HUES6 (cell line): ENCODE results near the gene CD4.

Experiments
- H3K27ac ChIP-seq: 2 replicates; pipeline ENCODE4 v1.7.0; 2013; ENCODE audit warnings: low read depth, mild to moderate bottlenecking, low read length, inconsistent platforms
- H3K27me3 ChIP-seq: 2 replicates; pipeline ENCODE4 v1.6.1; 2013; ENCODE audit warnings: low read length; ENCODE audit not compliant: control insufficient read depth, insufficient read depth
- H3K36me3 ChIP-seq: 2 replicates; pipeline ENCODE4 v1.6.1; 2013; ENCODE audit warnings: low read length; ENCODE audit not compliant: control insufficient read depth, insufficient read depth
- H3K4me1 ChIP-seq: 2 replicates; pipeline ENCODE4 v1.6.1; 2013; ENCODE audit warnings: low read length; ENCODE audit not compliant: control insufficient read depth, insufficient read depth
- H3K4me3 ChIP-seq: 2 replicates; pipeline ENCODE4 v1.5.1; 2013; ENCODE audit warnings: low read depth, low read length
- H3K9ac ChIP-seq: one replicate; pipeline ENCODE4 v1.6.1; 2013; ENCODE audit warnings: mild to moderate bottlenecking, low read length
- H3K9me3 ChIP-seq: 2 replicates; pipeline ENCODE4 v1.6.1; 2013; ENCODE audit warnings: low read depth, low read length; ENCODE audit not compliant: control insufficient read depth, insufficient read depth

CD4 gene

DNA sequence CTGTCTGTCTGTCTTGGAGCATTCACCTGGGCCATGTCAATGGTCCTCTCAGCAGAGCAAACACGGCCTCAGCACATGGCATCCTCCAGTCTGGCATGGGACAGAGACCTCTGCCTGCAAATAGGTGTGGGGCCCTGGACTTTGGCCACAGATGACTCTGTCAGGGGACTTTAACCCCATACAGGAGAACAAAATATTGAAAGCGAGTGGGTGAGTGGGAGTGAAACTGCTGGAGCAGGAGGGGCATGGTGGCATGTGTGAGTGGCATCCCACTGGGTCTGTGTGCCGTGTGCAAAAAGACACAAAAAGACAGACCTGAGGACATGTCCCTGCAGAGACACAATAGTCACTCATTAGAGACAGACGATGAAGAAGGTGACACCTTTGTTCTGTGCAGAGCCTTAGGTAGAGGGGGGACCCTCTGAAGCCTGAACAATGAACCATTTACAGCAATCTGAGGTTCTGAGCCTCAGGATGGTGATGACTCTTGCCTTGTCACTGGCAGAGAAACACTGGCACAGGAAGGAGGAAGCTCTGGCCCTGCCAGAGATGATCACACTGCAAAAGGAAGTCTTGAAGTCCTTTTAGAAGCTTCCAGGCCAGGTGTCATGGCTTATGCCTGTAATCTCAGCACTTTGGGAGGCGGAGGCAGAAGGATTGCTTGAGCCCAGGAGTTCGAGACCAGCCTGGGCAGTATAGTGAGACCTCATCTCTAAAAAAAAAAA is 9.5 kb upstream of the CD4 start:
- H3K27me3 ChIP-seq, result peaks cover 29% of the 10 kb centered on the region
- peaks cover 6% of the 10 kb centered on the region for H3K36me3 ChIP-seq
- no peak overlapping the region for H3K27ac ChIP-seq
- H3K9me3 ChIP-seq, result no peaks in the 10 kb centered on the region
- H3K4me1 ChIP-seq, result peaks cover 9% of the 10 kb centered on the region
- H3K4me3 ChIP-seq, result no peak overlapping the region
- H3K9ac ChIP-seq, result no peak overlapping the region

DNA sequence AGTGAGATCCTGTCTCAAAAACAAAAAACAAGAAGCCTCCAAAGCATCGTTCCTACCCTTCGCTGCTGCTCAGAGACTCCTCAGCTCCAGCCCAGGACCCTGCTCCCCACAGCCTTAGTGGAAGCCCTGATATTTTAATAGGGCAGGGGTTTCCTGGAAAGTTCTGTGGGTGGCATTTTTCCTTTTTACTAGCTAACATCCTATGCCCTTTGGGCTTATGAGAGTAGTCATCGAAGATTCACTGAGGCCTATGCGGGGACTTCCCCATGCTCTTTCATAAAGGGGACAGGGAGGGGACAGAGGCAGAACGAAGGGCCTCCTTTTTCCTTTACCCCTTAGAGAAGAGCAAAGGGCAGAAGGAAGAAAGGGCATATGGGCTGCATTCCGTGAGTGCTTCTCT is 8.8 kb upstream of the CD4 start:
- H3K9ac ChIP-seq, result no peak overlapping the region
- peaks cover 9% of the 10 kb centered on the region for H3K4me1 ChIP-seq
- no peaks in the 10 kb centered on the region for H3K36me3 ChIP-seq
- peaks cover 23% of the 10 kb centered on the region for H3K27me3 ChIP-seq
- H3K27ac ChIP-seq, result no peak overlapping the region
- no peaks in the 10 kb centered on the region for H3K9me3 ChIP-seq
- no peak overlapping the region for H3K4me3 ChIP-seq

DNA sequence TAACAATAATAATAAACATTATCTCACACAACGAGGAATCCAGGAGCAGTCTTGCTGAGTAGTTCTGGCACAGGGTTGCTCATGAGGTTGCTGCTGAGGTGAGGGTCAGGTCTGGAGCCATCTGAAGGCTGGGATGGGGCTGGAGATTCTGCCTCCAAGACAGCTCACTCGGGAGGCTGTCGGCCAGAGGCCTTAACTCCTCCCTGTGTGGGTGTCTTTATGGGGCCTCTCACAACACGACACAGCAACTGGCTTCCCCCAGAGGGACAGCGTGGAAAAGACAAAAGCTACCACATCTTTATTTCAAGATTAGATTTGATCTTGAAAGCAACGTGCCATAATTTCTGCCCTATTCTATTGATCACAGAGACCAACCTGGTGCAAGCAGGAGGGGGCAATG is 7.2 kb upstream of the CD4 start:
- H3K9me3 ChIP-seq, result no peaks in the 10 kb centered on the region
- H3K4me1 ChIP-seq, result peaks cover 18% of the 10 kb centered on the region
- H3K4me3 ChIP-seq, result no peak overlapping the region
- peaks cover 14% of the 10 kb centered on the region for H3K27me3 ChIP-seq
- no peaks in the 10 kb centered on the region for H3K36me3 ChIP-seq
- no peak overlapping the region for H3K27ac ChIP-seq
- H3K9ac ChIP-seq, result no peak overlapping the region

DNA sequence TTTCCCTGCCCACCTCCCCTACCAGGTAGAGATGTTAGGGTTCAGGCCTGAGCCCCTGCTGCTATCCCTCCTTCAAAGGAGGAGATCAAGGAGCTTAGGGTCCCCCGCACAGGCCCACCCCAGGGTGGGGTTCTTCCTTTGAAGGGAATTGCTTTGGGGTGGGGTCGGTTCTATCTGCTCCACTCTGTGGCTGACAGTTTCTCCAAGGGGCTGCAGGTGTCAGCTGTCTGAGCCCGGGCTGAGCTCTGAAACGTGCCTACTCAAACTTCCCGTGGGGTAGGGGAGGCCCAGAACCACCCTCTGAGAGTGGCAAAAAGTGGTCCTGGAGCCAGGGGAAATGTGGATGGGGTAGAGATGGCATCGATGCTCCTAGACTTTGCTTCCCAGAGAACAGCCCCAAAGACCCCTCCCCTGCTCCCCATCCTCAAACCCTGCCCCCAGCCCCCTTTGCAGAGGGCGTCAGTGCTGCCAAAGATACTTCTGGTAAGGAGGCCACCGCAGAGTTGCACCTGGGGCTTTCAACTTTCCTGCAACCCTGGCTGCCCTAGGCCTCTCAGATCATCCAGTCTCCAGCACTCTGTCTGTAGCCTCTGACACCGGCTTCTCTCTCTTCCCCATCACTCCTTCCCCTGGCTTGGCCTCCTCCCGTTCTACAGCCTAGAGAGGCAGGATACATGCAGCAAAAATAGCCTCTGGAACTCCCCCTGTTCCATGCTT is 6.3 kb upstream of the CD4 start:
- no peak overlapping the region for H3K9ac ChIP-seq
- peaks cover 5% of the 10 kb centered on the region for H3K27me3 ChIP-seq
- H3K9me3 ChIP-seq, result no peaks in the 10 kb centered on the region
- no peak overlapping the region for H3K27ac ChIP-seq
- H3K36me3 ChIP-seq, result no peaks in the 10 kb centered on the region
- no peak overlapping the region for H3K4me3 ChIP-seq
- peaks cover 16% of the 10 kb centered on the region for H3K4me1 ChIP-seq

DNA sequence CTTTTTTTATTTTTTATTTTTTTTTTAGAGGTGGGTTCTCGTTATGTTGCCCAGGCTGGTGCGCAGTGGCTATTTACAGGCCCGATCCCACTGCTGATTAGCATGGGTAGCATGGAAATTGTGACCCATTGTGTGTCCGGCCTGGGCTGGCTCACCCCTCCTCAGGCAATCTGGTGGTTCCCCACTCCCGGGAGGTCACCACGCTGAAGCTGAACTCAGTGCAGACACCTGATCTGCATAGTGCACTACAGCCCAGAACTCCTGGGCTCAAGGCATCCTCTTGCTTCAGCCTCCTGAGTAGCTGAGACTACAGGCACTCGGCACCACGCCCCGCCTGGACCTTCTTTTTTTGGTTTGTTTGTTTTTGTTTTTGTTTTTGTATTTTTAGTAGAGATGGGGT is 5.5 kb upstream of the CD4 start:
- no peaks in the 10 kb centered on the region for H3K36me3 ChIP-seq
- H3K4me3 ChIP-seq, result no peak overlapping the region
- no peak overlapping the region for H3K27ac ChIP-seq
- no peaks in the 10 kb centered on the region for H3K9me3 ChIP-seq
- no peak overlapping the region for H3K9ac ChIP-seq
- H3K4me1 ChIP-seq, result peaks cover 16% of the 10 kb centered on the region
- no peaks in the 10 kb centered on the region for H3K27me3 ChIP-seq

DNA sequence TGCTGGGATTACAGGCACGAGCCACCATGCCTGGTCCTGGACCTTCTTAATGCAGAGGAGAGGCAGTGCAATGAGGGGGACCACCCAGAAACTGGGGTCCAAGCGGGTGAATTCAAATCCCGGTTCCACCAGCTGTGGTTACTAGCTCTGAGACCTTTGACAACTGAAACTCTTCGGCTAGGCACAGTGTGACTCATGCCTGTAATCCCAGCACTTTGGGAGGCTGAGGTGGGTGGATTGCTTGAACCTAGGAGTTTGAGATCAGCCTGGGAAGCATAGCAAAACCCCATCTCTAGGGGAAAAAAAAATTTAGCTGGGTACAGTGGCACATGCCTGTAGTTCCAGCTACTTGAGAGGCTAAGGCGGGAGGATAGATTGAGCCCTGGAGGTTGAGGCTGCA is 5.0 kb upstream of the CD4 start:
- Histone ChIP-seq H3K4me1 (peaks cover 16% of the 10 kb centered on the region), H3K4me3 (no peak overlapping the region), H3K9ac (no peak overlapping the region), H3K36me3 (no peaks in the 10 kb centered on the region), H3K27me3 (no peaks in the 10 kb centered on the region), H3K9me3 (no peaks in the 10 kb centered on the region), H3K27ac (no peak overlapping the region)

DNA sequence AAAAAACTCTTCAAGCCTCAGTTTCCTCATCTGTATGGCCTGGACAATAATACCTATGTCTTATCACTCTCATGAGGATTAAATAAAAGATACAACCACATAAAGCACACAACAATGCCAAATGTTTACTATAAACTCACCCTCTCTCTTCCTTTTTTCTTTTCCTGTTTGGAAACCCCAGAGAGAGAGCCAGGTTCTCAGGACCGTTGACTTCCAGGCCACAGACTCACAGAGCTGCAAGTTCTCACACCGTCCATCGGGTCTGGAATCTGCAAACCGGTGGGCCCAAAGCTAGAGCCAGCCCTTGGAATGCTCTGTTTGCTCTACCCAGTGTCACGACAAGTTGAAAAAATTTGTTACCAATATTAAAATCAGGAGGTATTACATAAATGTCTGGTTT is 4.6 kb upstream of the CD4 start:
- no peaks in the 10 kb centered on the region for H3K9me3 ChIP-seq
- peaks cover 20% of the 10 kb centered on the region for H3K4me1 ChIP-seq
- no peak overlapping the region for H3K4me3 ChIP-seq
- H3K9ac ChIP-seq, result no peak overlapping the region
- no peaks in the 10 kb centered on the region for H3K27me3 ChIP-seq
- no peak overlapping the region for H3K27ac ChIP-seq
- no peaks in the 10 kb centered on the region for H3K36me3 ChIP-seq

DNA sequence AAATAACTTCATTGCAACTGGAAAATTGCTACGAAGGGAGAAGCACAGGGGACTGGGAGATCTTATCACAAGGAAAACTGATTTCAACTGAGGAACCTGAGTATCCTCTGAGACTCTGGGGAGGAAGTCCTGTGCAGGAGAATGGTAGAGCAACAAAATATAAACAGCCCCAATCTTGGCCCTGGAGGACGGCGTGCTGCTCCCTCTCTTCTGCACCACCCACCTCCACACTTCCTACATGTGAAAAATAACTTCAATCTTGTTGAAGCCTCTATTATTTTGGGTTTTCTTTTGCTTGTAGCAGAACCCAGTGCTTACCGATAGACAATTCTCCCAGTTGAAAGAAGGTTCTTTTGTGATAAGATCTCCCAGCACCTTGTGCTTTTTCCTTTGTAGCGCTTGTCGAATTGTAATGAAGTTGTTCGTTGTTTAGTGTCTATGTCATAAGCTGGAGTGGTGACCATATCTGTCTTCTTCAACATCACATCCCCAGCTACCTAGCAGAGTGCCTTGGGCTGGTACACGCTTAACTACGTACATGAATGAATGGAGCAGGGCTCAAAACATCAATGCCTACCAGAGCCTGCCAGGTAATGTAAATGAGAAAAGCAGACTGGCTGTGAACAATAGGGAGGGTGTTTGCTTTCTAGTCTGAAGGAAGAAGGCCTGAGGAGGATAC is 2.8 kb upstream of the CD4 start:
- H3K4me3 ChIP-seq, result no peak overlapping the region

DNA sequence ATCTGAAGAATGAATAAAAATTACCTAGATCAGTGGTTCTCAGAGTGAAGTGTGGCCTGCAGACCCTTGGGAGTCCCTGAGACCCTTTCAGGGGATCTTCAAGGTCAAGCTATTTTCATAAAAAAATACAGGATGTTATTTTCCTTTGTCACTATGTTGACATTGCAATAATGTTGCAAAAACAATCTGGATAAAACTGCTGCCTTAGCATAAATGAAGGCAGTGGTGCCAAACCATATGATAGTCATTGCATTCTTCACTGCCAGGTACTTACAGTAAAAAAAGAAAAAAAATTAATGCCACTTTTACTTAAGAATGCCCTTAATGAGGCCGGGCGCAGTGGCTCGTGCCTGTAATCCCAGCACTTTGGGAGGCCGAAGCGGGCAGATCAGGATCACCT is 2.0 kb upstream of the CD4 start:
- Histone ChIP-seq H3K27me3 (no peaks in the 10 kb centered on the region), H3K4me1 (peaks cover 24% of the 10 kb centered on the region), H3K27ac (no peak overlapping the region), H3K9me3 (no peaks in the 10 kb centered on the region), H3K4me3 (no peak overlapping the region), H3K36me3 (no peaks in the 10 kb centered on the region), H3K9ac (no peak overlapping the region)

More for the DNA sequence above, 2.8 kb upstream of the CD4 start:
- Histone ChIP-seq H3K36me3 (no peaks in the 10 kb centered on the region), H3K9ac (no peak overlapping the region), H3K9me3 (no peaks in the 10 kb centered on the region), H3K27me3 (no peaks in the 10 kb centered on the region), H3K4me1 (peaks cover 21% of the 10 kb centered on the region), H3K27ac (no peak overlapping the region)

DNA sequence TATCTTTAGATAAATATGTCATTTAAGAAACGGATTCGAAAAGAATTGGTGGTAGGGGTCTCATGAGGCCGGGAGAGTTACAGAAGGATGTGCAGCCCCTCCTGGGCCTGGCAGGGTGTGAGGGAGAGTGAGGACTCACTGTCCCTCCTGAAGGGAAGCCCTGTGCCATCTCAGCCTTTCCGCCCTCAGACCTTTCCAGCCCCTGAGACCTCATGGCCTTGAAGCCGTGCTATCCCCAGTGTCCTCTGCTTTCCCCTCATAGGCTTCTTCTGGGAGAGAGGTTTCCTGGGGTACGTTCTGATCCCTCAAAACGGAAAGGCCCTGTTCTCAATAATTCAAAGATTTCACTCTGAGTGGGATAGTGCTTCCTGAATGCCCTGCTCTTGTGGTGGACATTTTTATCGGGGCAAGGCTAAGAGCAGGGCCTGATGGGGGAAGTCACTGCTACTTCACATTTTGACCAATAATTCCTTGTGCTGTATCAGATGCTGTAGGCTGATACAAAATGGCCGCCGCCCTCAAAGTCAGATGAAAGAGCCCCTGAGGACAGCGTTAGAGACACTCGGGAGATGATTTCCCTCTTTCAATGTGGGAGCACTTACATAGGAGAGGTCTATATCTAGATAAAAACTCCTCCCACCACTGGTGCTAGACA is 1.3 kb downstream of the CD4 start:
- H3K4me3 ChIP-seq, result no peak overlapping the region

More for the DNA sequence above, 1.3 kb downstream of the CD4 start:
- no peaks in the 10 kb centered on the region for H3K27me3 ChIP-seq
- peaks cover 30% of the 10 kb centered on the region for H3K4me1 ChIP-seq
- H3K36me3 ChIP-seq, result no peaks in the 10 kb centered on the region
- H3K9me3 ChIP-seq, result no peaks in the 10 kb centered on the region
- H3K9ac ChIP-seq, result no peak overlapping the region
- H3K27ac ChIP-seq, result no peak overlapping the region
